HG02981 (cell line): ENCODE measurements around the gene DSCAML1.

Experiments used
- ATAC-seq: cut with Tn5 transposase; IDR thresholded peaks from one replicate; pipeline ENCODE4 v1.9.1; 2021; ENCODE audit warnings: mild to moderate bottlenecking, moderate library complexity; ENCODE audit not compliant: unreplicated experiment

DSCAML1 gene

DNA sequence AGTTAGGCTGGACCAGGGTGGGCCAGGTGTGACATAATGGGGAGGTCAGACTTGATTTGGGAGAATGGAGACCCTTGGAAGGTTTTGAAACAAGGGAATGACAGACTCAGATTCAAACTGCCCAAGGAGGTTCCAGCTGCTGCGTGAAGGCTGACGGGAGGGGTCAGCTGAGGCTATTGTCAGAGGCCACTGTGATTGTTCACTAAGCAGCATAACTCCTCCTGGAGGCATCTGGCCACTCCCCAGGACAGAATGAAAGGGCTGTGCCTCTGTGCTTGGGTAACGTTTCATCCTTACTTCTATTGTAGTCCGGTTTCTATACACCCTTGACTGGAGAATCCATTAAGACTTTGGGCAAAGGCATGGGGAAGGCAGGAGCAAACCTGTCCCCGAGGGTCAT lies 126.6 kb downstream of the DSCAML1 start:
- no peak for ATAC-seq

DNA sequence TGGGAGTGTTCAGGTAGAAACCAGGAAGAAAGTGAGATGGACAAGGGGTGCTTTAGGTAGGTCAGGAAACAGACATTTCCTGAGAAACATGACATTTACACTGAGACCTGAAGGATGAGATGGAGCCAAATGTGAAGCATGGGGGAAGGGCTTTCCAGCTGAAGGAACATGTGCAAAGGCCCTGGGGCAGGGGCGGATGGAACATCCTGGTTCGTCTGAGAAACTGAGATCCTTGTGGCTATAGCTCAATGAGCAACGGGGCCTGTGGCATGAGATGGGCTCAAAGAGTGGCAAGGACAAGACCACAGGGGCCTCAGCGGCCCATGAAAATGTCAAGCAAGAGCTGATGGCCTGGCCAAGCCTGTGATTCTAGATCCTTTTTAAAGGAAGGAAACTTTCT lies 127.4 kb downstream of the DSCAML1 start:
- ATAC-seq = no peak

DNA sequence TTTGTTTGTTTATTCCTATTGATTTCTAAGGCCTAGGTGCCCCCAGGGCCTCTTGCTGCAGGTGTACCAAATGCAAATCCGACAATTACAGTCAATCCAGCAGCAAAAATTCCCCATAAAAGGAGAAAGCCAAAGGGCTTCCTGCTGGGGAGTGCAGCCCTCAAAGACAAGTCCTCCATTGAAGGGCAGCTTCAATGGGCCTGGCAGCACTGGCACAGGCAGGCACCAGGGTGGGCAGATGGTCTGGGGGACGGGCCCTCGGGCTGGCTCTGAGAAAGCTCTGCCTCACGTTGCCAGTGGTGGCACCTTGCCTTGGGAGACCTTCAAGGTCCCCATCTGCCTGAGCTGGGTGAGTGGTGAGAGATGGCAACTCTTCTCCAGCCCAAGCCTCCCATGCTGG lies 128.0 kb downstream of the DSCAML1 start:
- no peak for ATAC-seq

DNA sequence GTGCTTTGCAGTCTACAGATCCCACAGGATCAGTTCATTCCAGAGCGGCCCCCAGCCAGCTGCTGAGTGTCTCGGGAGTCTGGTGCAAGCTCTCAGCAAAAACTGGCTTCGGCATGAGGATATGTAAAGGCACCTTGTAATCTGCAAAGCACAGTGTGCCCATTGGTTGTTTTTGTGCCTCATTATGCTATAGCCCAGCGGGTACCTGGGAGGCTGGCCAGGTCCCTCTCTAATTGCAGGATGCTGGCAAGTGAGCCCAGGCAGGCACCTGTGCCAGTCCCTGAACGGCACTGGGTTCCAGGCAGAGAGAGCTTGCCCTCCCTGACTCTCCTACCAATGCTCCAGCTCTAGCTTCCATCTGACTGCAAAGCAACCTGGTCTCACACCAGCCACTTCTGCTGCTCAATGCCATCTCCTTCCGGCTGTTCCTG lies 128.7 kb downstream of the DSCAML1 start:
- ATAC-seq = no peak

DNA sequence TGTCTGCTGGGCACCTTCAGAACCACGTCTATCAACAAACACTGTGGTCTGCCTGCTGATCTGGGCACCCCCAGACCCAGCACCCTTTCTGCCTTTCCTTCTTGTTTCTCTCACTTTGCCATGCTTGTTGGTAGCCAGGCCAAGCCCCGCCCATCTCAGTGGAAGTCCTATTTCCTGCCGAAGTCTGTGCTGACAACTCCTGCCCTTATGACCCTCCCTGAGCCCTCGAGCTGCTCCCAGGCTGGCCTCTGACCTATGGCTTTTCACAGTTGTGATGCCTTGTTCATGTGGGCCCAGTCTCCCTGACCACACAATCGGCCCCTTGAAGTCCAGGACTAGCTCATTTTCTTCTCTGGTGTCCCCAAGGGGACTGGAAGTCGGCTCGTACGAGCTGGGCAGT lies 132.1 kb downstream of the DSCAML1 start:
- ATAC-seq = no peak

DNA sequence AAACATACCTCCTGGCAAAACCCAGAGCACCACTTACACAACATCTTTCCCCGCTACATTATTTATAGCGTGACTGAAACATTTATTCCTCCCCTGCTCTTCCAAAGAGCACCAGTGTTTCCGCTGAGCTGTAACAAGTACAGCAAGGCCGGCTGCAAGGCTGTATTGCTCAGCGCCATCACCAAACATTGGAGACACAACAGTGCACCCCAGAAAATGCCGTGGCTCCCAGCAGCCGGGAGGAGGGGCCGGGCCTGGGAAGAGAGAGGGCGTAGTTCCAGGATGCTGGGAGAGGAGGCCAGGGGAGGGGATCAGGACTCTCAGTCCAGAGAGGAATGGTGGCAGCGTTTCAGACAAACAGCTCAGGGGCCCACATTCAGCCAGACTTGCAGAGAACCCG lies 133.2 kb downstream of the DSCAML1 start:
- ATAC-seq = no peak

DNA sequence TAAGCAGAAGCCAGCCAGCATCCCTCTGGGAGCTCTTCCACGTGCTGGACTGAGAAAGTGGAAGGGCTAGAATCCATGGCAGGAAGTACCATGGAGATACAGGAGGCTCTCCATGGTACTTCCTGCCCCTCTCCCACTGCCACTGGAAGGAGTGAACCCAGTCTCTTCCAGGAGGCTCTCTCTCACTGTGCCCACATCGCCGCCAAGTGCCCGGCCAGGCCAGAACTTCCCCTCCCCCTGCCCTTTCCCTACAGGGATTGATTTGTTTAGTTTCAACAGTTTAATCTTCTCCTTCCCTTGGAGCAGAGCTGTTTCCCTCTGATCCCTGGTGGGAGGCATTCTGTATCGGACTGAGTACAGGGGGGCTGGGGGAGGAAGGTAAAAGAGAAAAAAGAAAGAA lies 133.6 kb downstream of the DSCAML1 start:
- no peak for ATAC-seq

DNA sequence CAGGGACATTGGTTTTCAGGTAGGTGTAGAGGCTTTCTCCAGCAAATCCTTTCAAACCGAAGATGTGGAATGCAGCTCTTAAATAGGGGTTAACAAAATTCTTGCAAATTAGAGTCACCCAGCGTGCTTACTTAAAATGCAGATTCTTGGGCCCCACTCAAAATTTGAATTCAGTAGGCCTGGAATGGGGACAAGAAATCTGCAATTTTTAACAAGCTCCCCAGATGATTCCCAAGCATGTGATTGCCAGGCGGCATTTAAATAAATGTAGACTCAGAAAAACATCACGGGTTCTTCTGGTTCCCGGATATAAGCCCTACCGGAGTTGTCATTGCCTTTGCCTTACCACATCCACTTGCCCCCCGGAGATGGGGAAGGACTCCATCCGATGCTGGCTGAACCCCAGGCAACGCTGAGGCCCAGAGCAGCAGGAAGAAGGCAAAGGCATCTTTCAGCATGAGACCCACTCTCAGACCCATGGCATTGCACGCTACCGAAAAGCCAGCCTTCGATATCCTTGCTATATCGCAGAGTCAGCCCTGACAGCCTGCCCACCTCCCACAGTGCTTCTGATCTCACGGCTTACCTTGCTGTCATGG lies 134.2 kb downstream of the DSCAML1 start:
- ATAC-seq = no peak

DNA sequence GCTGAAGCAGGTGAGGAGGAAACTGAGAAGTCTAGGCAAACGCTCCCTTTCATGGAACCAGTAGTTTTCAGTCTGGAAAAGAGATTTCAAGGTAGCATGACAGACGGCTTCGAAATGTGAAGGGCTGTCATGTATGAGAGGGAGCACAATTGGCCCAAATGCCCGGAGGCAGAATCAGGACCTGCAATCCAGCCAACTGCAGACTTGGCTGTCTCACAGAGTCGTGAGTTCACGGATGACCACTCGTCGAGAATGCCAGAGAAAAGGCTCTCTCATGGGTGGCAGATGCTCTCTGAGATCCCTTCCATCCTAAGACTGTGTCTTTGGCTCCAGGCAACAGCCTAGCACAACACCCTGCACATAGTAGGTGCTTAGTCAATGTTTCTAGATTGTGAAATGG lies 134.8 kb downstream of the DSCAML1 start:
- ATAC-seq = no peak

DNA sequence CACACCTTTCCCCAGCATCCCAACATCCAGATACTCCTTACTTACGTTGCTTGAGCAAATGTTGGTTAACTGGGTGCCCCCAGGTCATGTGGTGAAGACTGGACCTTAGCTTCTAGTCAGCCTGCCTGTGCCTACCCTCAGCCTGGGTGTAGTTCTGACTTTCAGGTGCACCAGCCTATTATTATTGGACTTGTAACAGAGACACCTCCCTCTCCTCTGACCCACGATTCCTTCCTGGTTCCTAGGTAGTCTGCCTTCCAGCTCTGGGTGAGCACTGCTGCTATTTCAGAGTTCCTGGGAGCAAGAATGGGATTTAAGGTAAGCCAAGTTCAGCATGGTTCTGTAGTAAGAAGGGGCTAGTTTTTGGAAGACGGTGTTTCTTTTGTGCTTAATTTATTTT lies 138.2 kb downstream of the DSCAML1 start:
- no peak for ATAC-seq

DNA sequence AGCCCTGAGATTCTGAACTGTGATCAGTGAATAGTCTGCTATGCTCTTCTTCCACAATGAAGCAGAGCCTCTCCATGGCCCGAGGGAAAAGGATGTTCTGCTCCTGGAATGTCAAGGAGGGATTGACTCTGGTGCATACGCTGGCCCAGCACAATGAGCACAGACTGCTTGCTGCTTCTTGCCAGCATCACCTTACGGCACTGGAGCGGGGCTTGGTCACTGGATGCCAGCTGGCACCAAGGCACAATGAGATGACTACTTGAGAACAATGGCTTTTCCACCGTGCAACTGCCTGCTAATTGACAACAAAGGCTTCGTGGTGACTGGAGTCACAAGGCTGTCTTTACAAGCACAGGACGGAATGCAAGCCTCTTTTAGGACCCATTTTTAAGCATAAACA lies 139.2 kb downstream of the DSCAML1 start:
- ATAC-seq = no peak

DNA sequence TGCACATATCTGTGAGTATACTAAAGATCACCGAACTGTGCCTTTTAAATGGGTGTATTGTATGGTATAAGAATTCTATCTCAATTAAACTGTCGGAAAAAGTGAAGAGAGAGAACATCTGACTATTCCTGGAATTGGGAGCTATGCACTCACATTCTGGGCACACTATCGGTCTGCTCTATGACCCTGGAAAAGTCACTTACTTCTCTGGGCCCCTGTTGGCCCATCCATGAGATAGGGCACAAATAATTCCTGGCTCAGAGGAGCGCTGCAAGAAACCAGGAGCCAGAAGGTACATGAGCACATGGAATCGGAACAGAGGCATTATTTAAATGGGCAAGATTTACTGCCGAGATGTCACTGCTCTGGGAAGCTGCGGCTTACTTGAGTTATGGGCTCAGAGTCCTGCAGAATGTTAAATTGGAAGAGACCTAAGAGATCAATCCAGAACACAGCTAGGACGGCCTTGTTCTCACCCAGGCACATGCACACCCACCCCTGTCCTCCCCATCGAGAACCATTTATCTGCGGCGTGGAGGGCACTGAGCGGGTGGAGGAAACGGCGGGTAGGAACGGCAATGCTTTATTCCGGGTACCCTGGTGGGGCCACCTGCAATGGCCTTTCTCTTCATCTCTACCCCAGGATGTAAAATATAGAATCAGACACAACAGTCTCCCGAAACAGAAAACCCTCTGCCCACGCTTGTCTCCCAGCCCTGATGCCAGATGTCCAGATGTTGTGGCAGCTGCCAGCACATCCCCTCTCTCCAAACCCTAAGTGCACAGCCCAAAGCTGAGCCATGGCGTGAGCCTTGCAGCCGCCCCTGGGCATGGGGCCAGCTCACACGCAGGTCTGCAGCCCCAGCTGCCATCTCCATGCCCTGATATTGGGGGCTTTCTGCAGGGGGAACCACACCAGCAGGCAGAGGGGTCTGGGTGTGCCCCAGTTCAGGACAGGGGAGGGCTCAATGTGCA lies 142.4 kb downstream of the DSCAML1 start:
- ATAC-seq = no peak

DNA sequence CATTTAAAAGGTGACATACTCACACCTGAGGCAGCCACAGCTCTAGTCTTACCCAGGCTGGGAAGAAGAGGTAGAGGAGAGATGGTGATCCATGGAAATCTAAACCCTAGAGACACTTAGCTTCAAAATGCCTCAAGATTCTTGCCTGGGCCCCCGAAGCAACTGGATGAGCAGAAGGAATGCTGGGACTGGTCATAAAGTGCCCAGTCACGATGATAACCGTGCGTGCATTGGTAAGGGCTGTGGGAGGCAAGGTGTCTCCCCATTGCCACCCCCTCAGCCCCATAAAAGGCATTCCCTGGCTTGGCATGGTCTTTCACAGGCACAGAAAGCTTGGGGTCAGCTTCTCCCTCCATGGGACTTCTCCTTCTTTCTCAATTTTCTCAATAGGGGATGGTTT lies 144.5 kb downstream of the DSCAML1 start:
- no peak for ATAC-seq

DNA sequence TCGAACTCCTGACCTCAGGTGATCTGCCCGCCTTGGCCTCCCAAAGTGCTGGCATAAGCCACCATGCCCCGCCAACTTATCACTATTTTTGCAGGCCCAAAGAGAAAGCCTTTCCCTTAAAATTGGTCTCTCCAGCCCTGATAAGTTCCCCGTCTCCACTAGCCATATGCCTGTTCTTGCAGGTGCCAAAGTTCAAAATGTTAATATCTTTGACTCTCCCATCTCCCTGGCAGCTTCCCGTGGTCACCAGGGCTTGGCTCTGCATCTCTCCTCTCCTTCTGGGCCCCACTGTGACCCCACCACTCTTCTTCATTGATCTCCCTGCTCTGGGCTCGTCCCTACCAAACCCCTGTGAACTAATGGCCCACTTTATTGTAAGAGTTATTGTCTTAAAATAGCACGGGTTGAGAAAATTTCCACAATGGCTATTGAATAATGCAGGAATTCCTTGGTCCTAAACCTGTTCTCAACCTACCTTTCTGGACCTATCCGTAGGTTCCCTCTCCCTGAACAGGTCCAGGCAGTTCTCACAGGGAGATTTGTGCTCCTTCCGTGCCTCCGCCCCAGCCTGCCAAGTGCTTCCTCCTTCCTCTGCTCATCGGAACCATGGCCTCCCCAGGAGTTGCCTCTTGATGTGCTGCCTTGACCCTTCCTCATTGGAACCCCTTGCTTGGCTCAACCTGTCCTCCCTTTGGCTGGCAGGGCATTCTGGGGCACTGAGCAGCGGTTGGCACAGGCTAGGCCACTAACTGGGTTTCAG lies 147.5 kb downstream of the DSCAML1 start:
- ATAC-seq = no peak

DNA sequence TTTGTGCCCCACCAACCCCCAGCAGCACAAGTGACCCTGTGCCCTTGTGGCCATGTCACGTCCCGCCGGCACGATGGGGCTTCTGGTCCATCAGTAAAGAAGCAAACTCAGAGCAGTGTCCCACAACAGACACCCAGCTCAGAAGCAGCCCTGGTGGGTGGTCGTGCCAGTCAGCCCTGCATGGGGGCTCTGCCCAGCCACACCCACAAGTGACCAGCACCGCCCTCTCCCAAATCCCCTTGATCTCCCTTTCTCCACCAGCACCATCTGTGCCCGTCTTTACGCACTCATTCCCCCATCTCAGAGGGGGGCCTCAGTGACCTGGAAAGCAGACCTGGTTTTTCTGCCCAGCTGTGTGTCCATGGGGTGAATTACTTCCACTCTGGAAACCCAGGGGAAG lies 149.1 kb downstream of the DSCAML1 start:
- ATAC-seq = no peak

DNA sequence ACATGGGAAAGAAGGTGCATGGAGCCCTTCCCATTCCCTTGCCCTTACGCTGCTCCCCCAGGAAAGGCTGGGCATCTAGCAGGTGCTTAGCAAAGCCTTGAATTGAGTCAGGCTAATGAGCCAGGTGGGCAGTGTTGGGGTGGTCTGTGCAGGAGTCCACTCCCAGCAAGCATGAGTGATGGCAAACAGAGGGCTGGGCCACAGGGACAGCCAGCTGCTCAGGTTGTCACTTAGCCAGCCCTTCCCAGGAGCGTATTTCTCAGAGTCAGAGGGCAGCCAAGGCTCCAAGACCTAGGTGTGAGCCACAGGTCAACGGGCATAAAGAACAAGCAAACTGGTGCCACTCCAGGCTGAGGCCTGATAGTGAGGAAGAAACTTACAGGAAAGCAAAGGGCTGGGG lies 149.8 kb downstream of the DSCAML1 start:
- ATAC-seq = no peak

DNA sequence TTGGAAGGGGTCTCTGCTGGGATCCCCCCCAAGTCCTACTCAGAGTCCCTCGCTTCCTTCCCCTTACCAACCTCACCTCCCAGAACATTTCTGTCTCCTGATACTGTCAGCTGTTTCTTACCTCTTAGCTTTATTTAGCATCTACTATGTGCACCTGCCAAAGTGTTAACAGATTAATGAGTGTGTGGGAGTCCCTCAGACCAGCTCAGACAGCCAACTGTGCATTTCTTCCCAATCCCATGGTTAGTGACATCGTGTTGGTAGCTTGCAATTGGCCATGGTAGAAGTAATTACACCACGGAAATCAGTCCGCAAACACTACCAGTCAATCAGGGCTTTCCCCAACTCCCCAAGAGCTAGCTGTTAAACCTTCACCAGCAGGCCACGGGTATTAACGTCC lies 150.6 kb downstream of the DSCAML1 start:
- no peak for ATAC-seq

DNA sequence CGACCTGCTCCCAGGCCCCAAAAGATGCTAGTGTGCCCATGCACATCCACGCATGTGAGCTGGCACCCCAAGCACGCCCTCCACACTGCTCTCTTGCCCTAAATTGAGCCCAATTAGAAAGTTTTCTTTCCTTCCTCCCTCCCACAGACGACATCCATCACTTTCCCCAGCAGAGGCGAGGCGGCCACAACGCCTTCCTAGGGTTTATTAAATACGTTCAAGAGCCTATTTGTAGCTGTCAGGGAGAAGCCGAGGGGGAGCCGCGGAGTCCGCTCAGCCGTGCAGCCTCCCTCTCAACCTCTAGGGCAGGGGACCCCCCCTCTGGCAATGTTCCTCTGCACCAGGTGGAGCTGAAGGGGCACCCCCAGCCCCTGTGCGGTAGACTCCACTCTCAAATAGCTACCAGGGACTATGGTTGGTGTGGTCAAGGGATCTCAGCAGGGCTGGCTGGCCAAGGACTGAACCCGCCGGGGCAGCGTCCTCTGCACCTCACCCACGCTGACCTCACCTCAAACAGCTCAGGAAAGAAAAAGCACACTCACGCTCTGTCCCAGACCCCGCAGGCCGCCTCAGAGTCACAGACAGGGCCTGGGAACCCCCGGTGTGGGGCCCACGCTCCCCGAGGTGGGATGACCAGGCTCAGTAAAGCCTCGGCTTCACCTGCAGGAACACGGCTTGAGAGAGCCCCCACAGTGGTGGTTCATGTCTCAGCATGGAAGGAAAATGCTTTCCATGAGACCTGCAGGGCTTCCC lies 152.4 kb downstream of the DSCAML1 start:
- no peak for ATAC-seq

DNA sequence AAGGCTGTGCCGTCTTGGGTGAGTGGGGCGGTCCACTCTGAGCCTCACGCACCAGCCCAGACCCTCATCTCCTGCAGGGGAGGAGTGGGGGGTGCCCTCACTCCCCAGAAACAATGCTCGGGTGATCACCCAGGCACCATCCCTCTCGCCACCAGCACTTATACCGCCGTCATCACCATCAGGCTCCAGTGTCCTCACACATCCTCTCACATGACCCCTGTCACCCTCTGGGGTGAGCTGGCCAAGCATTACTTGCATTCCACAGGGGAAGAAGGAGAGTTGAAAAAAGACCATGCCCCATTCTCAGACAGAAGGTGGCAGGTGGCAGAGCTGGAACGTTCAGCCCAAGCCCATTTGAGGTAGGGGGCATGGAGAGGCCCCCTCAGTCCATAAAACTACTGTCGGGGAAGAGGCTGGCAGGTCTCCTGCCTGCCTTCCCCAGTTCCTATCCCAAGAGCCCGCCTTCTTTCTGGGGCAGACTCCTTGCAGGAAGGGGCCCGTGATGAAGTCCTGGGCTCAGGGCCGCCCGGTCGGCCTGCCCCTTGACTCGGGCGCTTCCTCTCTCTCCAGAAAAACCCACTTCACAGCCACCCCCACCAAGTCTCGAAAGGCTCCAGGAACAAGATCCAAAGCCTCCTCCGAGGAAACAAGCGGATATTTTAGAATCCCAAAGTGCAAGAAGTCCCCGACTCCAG lies 153.3 kb downstream of the DSCAML1 start:
- no peak for ATAC-seq

DNA sequence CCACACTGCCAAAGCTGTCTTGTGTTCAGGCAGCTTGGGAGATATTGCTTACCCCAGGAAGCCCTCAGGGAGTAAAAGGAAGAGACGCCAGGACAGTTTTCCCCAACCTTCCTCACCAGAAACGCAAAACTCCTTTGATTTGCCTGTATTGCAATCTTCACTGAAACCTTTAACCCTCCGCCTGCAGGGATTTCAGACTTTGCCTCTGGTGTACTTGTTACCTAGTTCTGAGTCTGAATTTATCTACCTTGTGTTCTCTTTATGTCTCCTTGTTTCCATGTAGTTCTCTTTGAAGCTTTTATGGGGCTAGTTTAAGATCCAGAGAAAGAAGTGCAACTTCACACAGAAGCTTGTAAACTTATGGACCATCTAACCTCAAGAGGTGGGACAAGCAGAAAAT lies 154.2 kb downstream of the DSCAML1 start:
- no peak for ATAC-seq
